ENCODE data around the gene SH3PXD2B.

DNA sequence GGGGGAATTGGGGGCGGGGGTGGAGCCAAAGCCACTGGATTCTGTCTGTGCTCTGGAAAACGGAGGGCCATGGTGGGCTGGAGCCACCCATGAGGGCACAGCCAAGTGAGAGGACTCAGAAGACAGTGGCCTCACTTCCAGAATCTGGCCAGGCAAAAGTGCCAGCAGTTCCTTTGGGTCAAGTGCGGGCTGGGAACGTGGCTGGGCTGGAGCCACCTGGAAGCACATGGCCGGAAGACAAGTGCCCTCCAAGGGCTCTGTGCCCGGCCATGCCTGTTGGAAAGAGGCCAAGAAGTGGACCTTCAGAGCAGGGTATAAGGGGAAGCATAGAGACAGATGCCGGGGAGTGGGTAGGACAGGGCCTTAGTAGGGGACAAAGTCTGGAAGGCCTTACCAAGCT lies 11.7 kb upstream of the SH3PXD2B start:
- TF ChIP-seq TAF1 (IDR thresholded peaks at IDR 0.05; ENCODE audit: borderline replicate concordance, insufficient read depth, low read length) (no peak), POLR2AphosphoS5 (IDR thresholded peaks at IDR 0.05; ENCODE audit: low read depth, low read length) (no peak), SIN3A (IDR thresholded peaks at IDR 0.05; ENCODE audit: borderline replicate concordance, insufficient read depth, low read length) (no peak)
- TF ChIP-seq, protein P1, sequence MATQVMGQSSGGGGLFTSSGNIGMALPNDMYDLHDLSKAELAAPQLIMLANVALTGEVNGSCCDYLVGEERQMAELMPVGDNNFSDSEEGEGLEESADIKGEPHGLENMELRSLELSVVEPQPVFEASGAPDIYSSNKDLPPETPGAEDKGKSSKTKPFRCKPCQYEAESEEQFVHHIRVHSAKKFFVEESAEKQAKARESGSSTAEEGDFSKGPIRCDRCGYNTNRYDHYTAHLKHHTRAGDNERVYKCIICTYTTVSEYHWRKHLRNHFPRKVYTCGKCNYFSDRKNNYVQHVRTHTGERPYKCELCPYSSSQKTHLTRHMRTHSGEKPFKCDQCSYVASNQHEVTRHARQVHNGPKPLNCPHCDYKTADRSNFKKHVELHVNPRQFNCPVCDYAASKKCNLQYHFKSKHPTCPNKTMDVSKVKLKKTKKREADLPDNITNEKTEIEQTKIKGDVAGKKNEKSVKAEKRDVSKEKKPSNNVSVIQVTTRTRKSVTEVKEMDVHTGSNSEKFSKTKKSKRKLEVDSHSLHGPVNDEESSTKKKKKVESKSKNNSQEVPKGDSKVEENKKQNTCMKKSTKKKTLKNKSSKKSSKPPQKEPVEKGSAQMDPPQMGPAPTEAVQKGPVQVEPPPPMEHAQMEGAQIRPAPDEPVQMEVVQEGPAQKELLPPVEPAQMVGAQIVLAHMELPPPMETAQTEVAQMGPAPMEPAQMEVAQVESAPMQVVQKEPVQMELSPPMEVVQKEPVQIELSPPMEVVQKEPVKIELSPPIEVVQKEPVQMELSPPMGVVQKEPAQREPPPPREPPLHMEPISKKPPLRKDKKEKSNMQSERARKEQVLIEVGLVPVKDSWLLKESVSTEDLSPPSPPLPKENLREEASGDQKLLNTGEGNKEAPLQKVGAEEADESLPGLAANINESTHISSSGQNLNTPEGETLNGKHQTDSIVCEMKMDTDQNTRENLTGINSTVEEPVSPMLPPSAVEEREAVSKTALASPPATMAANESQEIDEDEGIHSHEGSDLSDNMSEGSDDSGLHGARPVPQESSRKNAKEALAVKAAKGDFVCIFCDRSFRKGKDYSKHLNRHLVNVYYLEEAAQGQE (IDR thresholded peaks at IDR 0.05; ENCODE audit: insufficient read depth in 1 of 2, low read depth in 2 of 2, low read length in 2 of 2) = no peak

Data from PFSK-1 (cell line).